ENCODE data around the gene SMIM32.

Gene SMIM32

DNA sequence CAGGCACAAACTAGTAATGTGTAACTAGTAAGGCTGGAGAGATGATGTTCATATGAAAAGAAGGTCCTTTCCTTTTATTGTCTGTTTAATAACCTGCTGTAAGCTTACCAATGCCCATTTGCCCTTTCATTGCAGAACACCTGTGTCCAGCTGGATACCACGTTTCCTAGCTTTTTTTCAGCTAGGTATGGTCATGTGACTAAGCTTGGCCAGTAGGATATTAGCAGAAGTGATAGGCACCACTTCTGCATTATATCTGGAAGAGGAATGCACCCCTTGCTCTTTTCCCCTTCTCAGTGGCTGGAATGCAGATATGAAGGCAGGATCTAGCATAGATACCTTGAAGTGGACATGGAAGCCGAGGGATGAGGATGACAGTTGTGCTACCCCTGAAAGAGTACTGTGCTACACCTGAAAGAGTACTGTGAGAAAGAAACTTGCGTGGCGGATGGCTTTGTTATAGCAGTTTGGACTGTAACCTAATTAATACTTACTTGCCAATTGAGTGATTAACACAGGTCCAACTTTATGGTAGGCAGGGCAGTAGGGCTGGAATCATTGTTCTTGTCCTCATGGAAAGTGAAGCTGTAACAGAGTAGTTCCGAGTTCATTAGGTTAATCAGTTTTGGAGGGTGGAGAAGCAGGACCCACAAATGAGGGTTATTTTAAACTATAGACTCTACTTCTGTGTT is 6.8 kb downstream of the SMIM32 start:
- no peak for DNase-seq

DNA sequence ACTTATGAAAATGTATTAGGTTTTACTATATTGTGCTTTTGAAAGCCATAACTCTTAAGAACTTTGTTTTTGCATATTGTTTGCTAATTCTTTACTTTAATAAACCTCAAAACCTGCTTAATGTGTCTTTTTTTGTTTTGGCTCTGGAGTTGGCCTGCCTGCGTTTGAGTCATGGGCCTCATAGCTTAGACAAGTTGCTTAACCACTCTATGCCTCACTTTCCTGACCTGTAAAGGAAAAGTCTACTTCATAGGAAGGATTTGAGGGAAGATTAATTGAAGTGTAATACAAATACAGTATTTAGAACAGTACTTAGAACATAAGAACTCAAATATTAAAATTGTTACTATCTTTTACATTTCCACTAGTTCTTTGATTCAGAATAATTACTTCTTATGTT is 10.3 kb downstream of the SMIM32 start:
- DNase-seq: no peak

DNA sequence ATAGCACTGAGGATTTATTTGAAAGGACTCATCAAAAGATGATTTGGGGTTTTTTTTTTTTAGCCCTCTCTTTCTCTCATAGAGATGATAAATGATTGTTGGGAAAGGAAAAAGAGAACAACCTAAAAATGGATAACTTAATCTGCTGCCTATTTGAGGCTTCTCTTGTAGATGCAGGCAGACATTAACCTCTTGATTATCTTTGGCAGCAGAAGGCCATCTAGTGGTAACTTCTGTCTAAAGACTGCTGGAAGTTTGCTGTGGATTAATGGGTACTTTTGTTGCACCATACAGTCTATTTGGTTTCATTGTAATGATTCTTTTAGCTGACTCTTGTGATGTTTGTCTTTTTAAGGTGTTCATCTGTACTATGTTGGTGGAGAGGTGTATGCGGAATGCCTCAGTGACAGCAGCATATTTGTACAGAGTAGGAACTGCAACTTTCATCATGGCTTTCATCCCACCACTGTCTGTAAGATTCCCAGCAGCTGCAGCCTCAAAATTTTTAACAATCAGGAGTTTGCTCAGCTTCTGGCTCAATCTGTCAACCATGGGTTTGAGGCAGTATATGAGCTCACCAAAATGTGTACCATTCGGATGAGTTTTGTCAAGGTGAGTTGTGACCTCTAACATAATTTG is 18.8 kb downstream of the SMIM32 start:
- no peak for DNase-seq

DNA sequence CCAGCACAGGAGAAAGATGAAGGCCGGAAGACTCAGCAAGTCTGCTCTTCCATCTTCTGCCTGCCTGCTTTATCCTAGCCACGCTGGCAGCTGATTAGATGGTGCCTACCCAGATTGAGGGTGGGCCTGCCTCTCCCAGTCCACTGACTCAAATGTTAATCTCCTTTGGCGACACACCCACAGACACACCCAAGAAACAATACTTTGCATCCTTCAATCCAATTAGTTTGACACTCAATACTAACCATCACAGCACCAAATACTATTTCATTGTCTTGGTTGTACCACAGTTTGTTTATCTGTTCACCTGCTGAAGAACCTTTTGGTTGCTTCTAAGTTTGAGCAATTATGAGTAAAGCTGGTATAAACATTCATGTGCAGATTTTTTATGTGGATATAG is 23.7 kb downstream of the SMIM32 start:
- DNase-seq: no peak

DNA sequence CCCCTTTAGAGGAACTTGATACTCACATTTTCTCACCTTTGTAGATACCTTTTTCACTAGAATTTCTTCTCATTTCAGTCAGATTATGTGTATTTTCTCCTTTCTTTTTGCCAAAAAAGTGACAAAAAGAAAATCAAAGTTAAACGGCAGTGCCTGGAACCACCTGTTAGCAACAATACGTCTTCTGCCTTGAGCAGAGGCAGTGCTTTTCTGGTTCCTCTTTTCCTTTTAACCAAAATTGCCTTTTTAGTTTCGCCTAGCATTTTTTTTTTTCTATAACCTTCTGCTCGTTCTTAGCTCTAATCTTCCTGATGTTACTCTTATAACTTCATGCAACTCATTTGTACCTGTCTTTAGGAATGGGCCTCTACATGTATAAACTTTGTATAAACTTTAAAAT is 26.1 kb downstream of the SMIM32 start:
- no peak for DNase-seq

DNA sequence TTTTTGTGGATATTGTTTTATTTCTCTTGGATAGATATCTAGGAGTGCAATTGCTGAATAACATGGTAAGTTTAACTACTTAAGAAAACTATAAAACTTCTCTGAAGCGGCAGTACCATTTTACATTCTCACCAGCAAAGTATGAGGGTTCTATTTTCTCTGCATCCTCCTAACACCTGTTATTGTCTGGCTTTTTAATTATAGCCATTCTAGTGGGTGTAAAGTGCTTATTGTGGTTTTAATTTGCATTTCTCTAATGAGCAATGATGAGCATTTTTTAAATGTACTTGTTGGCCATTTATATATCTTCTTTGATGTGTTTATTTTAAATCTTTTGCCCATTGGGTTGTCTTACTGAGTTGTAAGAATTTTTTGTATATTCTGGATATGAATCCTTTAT is 28.7 kb downstream of the SMIM32 start:
- DNase-seq: no peak

DNA sequence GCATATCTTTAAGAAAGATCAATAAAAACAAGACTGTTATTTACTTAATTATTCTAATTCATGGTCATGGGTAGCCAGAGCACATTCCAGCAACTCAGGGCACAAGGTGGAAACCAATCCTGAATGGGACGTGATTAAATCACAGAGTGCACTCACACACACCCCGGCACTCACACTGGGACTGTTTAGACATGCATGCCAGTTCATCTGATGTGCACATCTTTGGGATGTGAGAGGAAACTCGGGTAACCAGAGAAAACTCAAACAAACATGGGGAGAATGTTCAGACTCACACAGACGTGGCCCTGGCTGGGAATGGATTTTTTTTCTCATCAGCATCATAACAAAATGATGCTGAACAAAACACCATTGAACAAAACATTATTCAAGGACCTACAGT is 31.0 kb downstream of the SMIM32 start:
- no peak for DNase-seq

DNA sequence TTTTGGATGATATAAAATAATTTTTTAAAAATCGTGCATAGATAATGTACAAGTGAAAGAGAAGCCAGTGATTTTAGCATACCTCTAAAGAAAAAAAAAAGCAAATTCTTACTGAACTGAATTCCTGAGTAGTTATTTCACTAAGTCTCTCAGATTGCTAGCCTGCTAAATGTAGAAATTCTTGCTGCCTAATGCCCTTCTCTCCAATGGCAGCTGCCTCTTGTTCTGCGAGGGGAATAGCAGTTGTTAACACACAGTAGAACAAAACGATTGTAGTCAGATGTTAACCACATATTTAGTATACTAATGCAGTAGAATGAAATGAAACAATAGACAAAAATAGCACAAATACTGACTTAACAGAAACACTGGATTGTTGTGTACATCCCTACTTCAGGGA is 33.5 kb downstream of the SMIM32 start:
- DNase-seq: no peak

DNA sequence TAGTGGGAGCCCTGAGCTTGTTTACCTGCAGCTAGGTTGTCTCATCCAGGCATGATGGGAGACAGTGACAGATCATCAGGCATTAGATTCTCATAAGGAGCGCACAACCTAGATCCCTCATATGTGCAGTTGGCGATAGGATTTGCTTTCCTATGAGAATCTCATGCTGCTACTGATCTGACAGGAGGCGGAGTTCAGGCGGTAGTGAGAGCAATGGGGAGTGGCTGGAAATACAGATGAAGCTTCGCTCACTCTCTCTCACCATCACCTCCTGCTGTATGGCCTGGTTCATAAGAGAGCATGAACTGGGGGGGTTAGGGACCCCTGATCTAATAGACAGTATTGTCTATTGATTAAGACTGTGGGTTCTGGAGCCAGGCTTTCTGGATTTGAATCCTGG is 35.4 kb downstream of the SMIM32 start:
- no peak for DNase-seq

DNA sequence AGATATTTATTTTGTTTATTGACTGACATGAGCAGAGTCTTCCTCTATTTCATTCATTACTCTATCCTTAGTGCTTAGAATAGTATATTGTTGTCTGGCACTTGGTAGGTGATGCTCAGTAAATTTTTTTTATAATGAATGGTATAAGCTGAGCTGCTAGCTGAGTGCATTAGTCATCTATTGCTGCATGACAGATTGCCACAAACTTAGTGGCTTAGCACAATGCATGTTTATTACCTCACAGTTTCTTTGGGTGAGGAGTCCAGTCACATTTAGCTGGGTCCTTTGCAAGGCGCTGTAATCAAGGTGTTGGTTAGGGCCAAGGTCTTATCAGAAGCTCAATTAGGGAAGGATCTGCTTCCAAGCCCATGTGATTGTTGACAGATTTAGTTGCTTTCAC is 37.2 kb downstream of the SMIM32 start:
- no peak for DNase-seq

DNA sequence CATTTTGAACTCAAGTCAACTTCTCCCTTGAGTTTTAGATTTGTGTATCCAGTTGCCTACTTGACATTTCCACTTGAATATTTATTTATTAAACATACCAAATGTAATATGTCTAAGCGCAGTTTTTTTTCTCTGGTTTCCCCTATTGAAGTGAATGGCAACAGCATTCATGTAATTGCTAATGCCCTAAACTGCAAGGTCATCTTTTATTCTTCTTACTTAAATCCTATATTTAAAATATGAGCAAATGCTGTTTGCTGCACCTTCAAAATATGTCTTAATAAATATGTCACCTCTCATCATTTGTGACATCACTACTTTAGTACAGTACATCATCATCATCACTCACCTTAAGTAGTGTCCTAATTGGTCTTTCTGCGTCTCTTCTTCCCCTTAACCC is 37.9 kb downstream of the SMIM32 start:
- no peak for DNase-seq

DNA sequence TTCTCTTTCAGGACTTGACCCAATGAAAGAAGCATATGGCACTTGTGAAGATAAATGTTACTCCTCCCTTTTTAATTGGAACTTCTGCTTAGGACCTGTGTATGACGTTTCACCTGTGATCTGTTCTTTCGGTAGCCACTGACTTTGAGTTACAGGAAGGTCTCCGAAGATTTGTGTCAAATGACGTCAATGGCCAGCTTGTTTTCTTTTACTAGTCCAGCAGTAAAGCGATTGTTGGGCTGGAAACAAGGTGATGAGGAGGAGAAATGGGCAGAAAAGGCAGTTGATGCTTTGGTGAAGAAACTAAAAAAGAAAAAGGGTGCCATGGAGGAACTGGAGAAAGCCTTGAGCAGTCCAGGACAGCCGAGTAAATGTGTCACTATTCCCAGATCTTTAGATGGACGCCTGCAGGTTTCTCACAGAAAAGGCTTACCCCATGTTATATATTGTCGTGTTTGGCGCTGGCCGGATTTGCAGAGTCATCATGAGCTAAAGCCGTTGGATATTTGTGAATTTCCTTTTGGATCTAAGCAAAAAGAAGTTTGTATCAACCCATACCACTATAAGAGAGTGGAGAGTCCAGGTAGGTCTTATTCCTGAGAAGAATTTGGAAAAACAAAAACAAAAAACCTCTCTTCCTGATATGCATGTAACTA is 39.3 kb downstream of the SMIM32 start:
- DNase-seq: no peak

DNA sequence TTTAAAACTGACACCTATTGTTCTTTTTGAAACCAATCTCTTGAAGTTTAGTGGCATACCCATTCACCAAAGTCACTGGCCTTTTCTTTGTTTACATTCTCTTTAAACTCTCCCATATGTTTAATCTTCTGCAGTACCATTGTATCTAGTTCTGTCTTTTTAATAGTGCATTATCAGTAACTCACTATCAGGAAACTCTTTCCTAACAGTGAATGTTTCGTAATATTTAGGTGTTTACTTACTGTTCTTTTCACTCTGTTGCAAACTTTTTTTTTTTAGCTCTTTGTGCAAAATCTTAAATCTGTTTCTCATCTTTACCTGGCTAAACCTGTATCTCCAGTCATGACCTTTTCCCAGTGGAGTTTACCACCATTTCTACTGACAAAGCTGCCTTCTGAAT is 43.1 kb downstream of the SMIM32 start:
- DNase-seq: no peak

DNA sequence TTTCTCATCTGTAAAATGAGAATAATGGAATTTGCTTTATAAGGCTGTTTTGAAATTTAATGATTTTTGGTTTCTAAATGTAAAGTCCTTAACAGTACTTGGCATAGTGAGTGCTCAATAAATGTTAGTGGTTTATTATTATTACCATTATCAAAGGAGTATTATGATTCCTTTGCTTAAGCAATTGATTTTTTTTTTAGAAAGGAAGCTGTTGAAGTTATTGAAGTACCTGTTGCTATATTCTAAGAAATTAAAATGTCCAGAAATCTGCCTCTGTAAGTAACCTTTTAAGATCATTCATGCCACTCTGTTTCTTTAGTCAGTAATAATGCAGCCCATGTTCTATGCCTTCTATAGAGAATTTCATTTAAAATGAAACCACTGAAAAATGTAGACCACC is 45.3 kb downstream of the SMIM32 start:
- DNase-seq: no peak

DNA sequence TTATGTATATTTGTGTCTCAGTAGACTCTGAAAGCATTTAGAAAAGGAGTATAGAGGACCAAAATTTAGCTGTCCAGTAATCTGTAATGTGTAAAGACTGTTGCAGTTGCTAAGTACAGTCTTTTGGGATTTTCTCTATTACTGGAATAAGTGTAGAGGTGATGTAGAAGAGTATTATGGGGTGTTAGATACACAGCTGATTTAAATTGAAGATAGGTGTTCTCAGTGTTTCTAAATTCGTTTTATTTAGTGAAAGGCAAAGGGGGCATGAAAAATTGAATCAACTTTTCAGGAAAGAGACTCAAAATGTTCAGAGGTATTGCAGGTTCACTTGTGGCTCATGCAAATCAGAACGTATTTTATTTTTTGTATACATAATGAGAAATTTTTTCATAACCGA is 46.8 kb downstream of the SMIM32 start:
- DNase-seq: no peak

DNA sequence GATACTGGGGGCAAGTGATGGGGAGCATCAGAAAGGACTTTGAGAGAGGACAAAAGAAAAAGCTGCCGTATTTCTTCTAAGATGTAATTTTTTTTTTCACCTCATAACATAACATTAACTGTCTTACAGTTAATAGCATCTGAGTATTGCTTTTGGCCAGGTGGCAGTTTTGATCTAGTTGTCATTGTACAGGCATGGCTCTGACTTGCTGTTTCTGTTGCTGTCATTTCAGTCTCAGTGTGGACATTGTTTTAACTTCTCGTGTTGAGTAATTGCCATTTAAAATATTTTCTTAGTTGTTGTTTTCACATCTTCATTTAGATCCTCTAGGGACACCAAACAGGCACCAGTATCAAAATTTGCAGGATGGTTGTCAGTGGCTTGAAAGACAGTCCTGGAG is 47.9 kb downstream of the SMIM32 start:
- no peak for DNase-seq

DNA sequence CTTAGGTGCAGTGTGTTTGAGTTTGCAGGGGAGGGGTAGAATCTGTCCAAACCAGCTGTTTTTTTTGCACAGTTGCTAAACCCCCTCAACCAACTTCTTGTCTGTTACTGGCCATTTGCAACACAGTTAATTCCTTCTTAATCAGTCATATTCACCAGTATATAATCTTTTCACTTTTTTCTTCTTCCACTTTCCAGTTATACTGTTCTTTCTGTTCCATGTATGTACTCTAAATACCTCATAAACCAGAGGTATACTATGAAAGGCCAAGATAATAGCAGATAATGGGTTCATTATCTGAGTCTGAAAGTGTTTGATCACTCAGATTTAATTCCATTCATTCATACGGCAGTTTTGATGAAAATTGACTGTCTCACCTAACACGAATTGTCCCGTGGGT is 49.2 kb downstream of the SMIM32 start:
- DNase-seq: no peak

DNA sequence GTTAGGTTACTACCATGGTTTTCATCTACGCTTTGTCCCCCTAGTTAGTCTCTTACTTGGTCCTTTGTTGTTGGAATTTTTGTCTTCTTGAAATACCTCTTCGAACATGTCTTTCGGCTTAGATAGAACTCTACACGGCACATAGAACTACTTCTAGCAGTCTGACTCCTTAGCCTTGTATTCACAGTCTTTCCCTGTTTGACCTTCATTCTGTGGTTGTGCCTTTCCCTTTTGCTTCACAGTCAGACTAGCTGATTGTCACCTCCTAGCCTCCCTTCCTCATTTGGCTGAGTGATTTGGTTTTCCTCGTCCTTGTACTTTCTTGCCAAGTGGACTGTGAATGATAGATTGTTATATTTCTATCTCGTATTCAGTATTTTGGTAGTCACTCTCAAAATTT is 49.6 kb downstream of the SMIM32 start:
- DNase-seq: no peak

DNA sequence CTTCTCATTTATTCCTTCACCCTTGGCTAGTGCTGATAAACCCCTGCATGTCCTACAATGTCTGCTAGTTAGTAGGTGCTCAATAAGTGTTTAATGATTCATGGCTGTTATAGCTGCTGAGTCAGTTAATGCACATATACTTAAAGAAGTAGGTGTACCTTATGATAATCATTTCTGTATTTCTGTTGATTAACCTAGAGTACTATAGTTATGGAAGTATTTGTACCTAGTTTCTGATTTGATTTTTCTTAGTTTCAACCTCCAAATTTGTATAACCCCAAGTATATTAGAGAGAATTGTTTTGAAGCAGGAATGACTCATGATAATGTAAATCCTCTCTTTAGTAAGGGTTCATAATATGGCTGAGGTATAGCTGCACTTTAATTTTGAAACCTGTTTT is 51.4 kb downstream of the SMIM32 start:
- no peak for DNase-seq

Measured in DMS79 (cell line).